Measurements from ENCODE around the gene ITSN2. TPM values are rescaled to one million over a fixed set of nuclear protein-coding genes. Genes with fewer than 3 reads are reported as not detected.
"Not testable (repeated sequence)": the region's sequence is repeated elsewhere in the genome, so short reads cannot be mapped to it uniquely, and the experiment has no call there.

Gene ITSN2
- total RNA-seq, 1 experiment from 2014 or later: 126 TPM

- no peaks in the 10 kb centered on the region for H3K9me2 ChIP-seq (replicated peaks; ENCODE audit: insufficient read depth, low read length)
- no peak for DNase-seq
- no peaks in the 10 kb centered on the region for H4K20me1 ChIP-seq (ENCODE audit: insufficient read depth, low read depth, low read length)
- H3K27me3 ChIP-seq (ENCODE audit: low read length): no peaks in the 10 kb centered on the region
- H3K4me3 ChIP-seq (ENCODE audit: low read length): no peak overlapping the region
- no peak overlapping the region for H3K27ac ChIP-seq (ENCODE audit: low read length)
- H2AFZ ChIP-seq (ENCODE audit: low read length): no peak overlapping the region
- H3K9ac ChIP-seq (ENCODE audit: low read length): no peak overlapping the region
- H3K79me2 ChIP-seq (ENCODE audit: low read length): no peaks in the 10 kb centered on the region
- no peak overlapping the region for H3K4me2 ChIP-seq (ENCODE audit: low read depth, low read length, poor library complexity, severe bottlenecking)
- no peaks in the 10 kb centered on the region for H3K9me3 ChIP-seq (ENCODE audit: low read length)
- H3K4me1 ChIP-seq (ENCODE audit: low read length): no peaks in the 10 kb centered on the region
- H3K36me3 ChIP-seq (ENCODE audit: insufficient read depth, low read length): peaks cover 22% of the 10 kb centered on the region
Measured at GRCh38 chr2:24205131-24205530, 155.2 kb downstream of the ITSN2 start.

DNA sequence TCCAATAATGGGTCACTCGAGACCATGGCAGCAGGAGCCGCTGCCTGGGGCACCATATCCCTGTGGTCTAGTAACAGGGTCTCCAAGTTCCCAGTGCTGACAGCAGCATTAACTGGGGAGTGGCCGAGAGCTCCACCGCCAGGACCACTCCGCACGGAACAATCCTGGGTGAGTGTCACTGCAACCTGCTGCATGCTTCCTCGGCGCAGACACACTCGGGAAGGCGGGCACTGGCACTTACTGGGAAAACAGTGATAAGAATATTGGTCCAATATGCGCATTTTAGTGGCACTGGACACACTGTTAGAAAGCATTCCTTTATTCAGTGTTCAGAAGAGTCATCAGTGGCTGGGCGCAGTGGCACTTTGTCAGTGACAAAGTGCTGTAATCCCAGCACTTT lies 155.8 kb downstream of the ITSN2 start:
- Histone ChIP-seq H3K9ac (ENCODE audit: low read length) (no peak overlapping the region), H3K27me3 (ENCODE audit: low read length) (no peaks in the 10 kb centered on the region), H3K36me3 (ENCODE audit: insufficient read depth, low read length) (peaks cover 22% of the 10 kb centered on the region), H3K79me2 (ENCODE audit: low read length) (no peaks in the 10 kb centered on the region), H2AFZ (ENCODE audit: low read length) (no peak overlapping the region), H3K9me3 (ENCODE audit: low read length) (no peaks in the 10 kb centered on the region), H3K4me3 (ENCODE audit: low read length) (no peak overlapping the region), H3K4me1 (ENCODE audit: low read length) (no peaks in the 10 kb centered on the region), H3K4me2 (ENCODE audit: low read depth, low read length, poor library complexity, severe bottlenecking) (no peak overlapping the region), H3K27ac (ENCODE audit: low read length) (no peak overlapping the region), H4K20me1 (ENCODE audit: insufficient read depth, low read depth, low read length) (no peaks in the 10 kb centered on the region), H3K9me2 (replicated peaks; ENCODE audit: insufficient read depth, low read length) (no peaks in the 10 kb centered on the region)
- no peak for DNase-seq

DNA sequence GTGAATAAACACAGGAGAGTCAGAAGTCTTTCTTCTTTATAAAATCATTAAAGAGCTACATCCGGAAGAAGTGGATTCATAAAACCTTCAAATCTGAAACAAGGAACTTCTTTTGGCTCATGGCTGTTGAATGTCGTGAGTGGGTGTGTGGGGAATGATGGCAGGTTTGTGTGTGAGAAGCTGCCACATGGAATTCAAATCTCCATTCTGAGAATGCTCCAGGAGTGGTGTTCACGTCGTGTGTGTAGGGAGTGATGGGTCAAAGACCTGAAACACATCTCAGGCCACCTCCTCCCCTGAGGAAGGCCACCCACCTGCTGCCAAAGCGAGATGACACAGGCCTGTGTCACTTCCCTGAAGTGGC lies 156.6 kb downstream of the ITSN2 start:
- H3K4me1 ChIP-seq (ENCODE audit: low read length): no peaks in the 10 kb centered on the region
- H3K9me3 ChIP-seq (ENCODE audit: low read length): no peaks in the 10 kb centered on the region
- H3K9ac ChIP-seq (ENCODE audit: low read length): no peak overlapping the region
- no peaks in the 10 kb centered on the region for H4K20me1 ChIP-seq (ENCODE audit: insufficient read depth, low read depth, low read length)
- no peaks in the 10 kb centered on the region for H3K79me2 ChIP-seq (ENCODE audit: low read length)
- peaks cover 22% of the 10 kb centered on the region for H3K36me3 ChIP-seq (ENCODE audit: insufficient read depth, low read length)
- no peak overlapping the region for H3K4me2 ChIP-seq (ENCODE audit: low read depth, low read length, poor library complexity, severe bottlenecking)
- no peak overlapping the region for H3K27ac ChIP-seq (ENCODE audit: low read length)
- H3K9me2 ChIP-seq (replicated peaks; ENCODE audit: insufficient read depth, low read length): no peaks in the 10 kb centered on the region
- no peak overlapping the region for H3K4me3 ChIP-seq (ENCODE audit: low read length)
- no peak for DNase-seq
- no peaks in the 10 kb centered on the region for H3K27me3 ChIP-seq (ENCODE audit: low read length)
- H2AFZ ChIP-seq (ENCODE audit: low read length): no peak overlapping the region

GRCh38 chr2:24203029-24203786 lies 157.1 kb downstream of the ITSN2 start:
- Histone ChIP-seq H3K9me3 (ENCODE audit: low read length) (no peaks in the 10 kb centered on the region), H2AFZ (ENCODE audit: low read length) (no peak overlapping the region), H3K27ac (ENCODE audit: low read length) (no peak overlapping the region), H3K36me3 (ENCODE audit: insufficient read depth, low read length) (peaks cover 22% of the 10 kb centered on the region), H3K9me2 (replicated peaks; ENCODE audit: insufficient read depth, low read length) (no peaks in the 10 kb centered on the region), H3K4me3 (ENCODE audit: low read length) (no peak overlapping the region), H3K27me3 (ENCODE audit: low read length) (no peaks in the 10 kb centered on the region), H4K20me1 (ENCODE audit: insufficient read depth, low read depth, low read length) (no peaks in the 10 kb centered on the region), H3K4me2 (ENCODE audit: low read depth, low read length, poor library complexity, severe bottlenecking) (no peak overlapping the region), H3K9ac (ENCODE audit: low read length) (no peak overlapping the region), H3K4me1 (ENCODE audit: low read length) (no peaks in the 10 kb centered on the region), H3K79me2 (ENCODE audit: low read length) (no peaks in the 10 kb centered on the region)
- DNase-seq: no peak

DNA sequence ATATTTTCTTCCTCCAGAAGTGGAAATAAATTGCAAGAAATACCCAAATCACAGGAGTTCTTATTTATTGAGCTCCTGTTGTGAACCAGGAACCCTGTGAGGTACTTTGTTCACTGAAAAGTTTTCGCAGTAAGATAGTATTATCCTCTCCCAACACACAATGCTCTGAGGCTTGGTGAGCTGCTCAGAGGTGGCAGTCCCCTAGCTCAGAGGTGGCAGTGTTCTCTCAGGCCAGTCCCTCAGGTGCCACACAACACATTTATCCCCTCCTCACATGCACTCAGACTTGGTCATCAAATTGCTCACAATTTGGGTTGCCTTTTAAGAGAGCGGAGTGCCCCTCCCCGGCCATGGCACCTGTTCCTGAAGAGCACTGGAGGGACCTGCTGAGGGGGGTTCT lies 159.5 kb downstream of the ITSN2 start:
- Histone ChIP-seq H3K4me1 (ENCODE audit: low read length) (no peaks in the 10 kb centered on the region), H2AFZ (ENCODE audit: low read length) (no peak overlapping the region), H3K9me3 (ENCODE audit: low read length) (no peaks in the 10 kb centered on the region), H3K9me2 (replicated peaks; ENCODE audit: insufficient read depth, low read length) (no peaks in the 10 kb centered on the region), H3K79me2 (ENCODE audit: low read length) (no peaks in the 10 kb centered on the region), H3K4me3 (ENCODE audit: low read length) (no peak overlapping the region), H3K4me2 (ENCODE audit: low read depth, low read length, poor library complexity, severe bottlenecking) (no peak overlapping the region), H3K27ac (ENCODE audit: low read length) (no peak overlapping the region), H3K9ac (ENCODE audit: low read length) (no peak overlapping the region), H3K36me3 (ENCODE audit: insufficient read depth, low read length) (peaks cover 20% of the 10 kb centered on the region), H4K20me1 (ENCODE audit: insufficient read depth, low read depth, low read length) (no peaks in the 10 kb centered on the region), H3K27me3 (ENCODE audit: low read length) (no peaks in the 10 kb centered on the region)
- DNase-seq: no peak

DNA sequence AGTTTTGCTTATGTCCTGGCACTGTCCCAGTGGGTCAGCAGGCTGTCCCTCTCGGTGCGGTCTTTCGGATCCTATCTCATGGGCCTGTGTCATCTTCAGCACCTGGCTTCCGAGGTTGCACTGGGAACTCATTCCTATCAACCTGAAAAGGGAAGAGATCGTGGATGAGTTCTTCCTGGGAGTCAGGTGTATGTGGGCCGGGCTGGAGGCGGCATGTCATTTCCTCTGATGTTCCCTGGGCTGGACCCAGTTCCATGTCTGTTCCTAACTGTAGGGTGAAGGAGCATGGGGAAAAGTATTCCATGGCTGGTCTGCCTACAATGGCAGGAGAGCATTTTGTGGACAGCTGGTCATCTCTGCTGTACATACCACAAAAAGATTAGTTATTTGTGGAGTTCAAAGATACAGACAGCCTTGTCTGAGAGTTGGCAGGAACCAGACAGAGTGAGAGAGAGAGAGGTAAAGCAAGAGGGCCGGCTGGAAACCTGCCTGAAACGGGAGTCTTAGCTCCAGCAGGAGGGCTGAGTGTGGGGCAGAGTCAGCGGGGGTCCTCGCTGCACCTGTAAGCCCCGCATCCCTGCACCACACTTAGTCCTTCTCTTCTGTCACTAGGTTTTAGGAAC lies 160.3 kb downstream of the ITSN2 start:
- H4K20me1 ChIP-seq (ENCODE audit: insufficient read depth, low read depth, low read length): no peaks in the 10 kb centered on the region
- H3K4me3 ChIP-seq (ENCODE audit: low read length): no peak overlapping the region
- no peak overlapping the region for H3K4me2 ChIP-seq (ENCODE audit: low read depth, low read length, poor library complexity, severe bottlenecking)
- no peak overlapping the region for H2AFZ ChIP-seq (ENCODE audit: low read length)
- no peaks in the 10 kb centered on the region for H3K4me1 ChIP-seq (ENCODE audit: low read length)
- no peak for DNase-seq
- no peaks in the 10 kb centered on the region for H3K79me2 ChIP-seq (ENCODE audit: low read length)
- no peaks in the 10 kb centered on the region for H3K27me3 ChIP-seq (ENCODE audit: low read length)
- H3K9me2 ChIP-seq (replicated peaks; ENCODE audit: insufficient read depth, low read length): no peaks in the 10 kb centered on the region
- H3K36me3 ChIP-seq (ENCODE audit: insufficient read depth, low read length): peaks cover 13% of the 10 kb centered on the region
- H3K9ac ChIP-seq (ENCODE audit: low read length): no peak overlapping the region
- no peak overlapping the region for H3K27ac ChIP-seq (ENCODE audit: low read length)
- no peaks in the 10 kb centered on the region for H3K9me3 ChIP-seq (ENCODE audit: low read length)

GRCh38 chr2:24197213-24197612 lies 163.1 kb downstream of the ITSN2 start:
- not testable (repeated sequence) for H3K9me3 ChIP-seq (ENCODE audit: low read length); H3K4me1 ChIP-seq (ENCODE audit: low read length); DNase-seq; H3K4me2 ChIP-seq (ENCODE audit: low read depth, low read length, poor library complexity, severe bottlenecking); H2AFZ ChIP-seq (ENCODE audit: low read length); H3K4me3 ChIP-seq (ENCODE audit: low read length); H3K9ac ChIP-seq (ENCODE audit: low read length); H3K79me2 ChIP-seq (ENCODE audit: low read length); H3K27ac ChIP-seq (ENCODE audit: low read length); H3K9me2 ChIP-seq (replicated peaks; ENCODE audit: insufficient read depth, low read length); H4K20me1 ChIP-seq (ENCODE audit: insufficient read depth, low read depth, low read length); H3K36me3 ChIP-seq (ENCODE audit: insufficient read depth, low read length); H3K27me3 ChIP-seq (ENCODE audit: low read length)

DNA sequence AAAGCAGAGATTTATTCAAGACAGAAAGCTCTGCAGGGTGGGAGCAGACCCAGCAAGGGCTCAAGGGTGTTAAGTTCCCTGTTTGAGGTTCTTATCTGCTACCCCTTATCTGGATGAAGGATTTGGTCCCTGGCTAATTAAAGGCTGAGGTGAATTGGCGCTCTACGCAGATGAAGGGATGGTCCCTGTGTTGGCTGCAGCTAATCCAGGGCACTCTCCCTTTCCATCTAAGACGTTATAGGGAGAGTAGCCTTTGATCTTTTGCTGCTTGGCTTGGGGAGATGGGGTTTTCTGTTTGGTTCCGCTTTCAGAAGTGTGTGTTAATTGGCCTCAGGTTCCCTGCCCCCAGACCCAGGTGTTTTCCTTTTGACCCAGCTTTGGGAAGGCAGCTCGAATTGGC lies 168.5 kb downstream of the ITSN2 start:
- no peak overlapping the region for H3K4me3 ChIP-seq (ENCODE audit: low read length)
- H3K4me1 ChIP-seq (ENCODE audit: low read length): no peaks in the 10 kb centered on the region
- no peak overlapping the region for H3K9ac ChIP-seq (ENCODE audit: low read length)
- no peaks in the 10 kb centered on the region for H3K9me3 ChIP-seq (ENCODE audit: low read length)
- no peaks in the 10 kb centered on the region for H3K36me3 ChIP-seq (ENCODE audit: insufficient read depth, low read length)
- H3K27me3 ChIP-seq (ENCODE audit: low read length): no peaks in the 10 kb centered on the region
- H3K79me2 ChIP-seq (ENCODE audit: low read length): no peaks in the 10 kb centered on the region
- no peaks in the 10 kb centered on the region for H4K20me1 ChIP-seq (ENCODE audit: insufficient read depth, low read depth, low read length)
- no peak overlapping the region for H2AFZ ChIP-seq (ENCODE audit: low read length)
- no peaks in the 10 kb centered on the region for H3K9me2 ChIP-seq (replicated peaks; ENCODE audit: insufficient read depth, low read length)
- DNase-seq: no peak
- no peak overlapping the region for H3K4me2 ChIP-seq (ENCODE audit: low read depth, low read length, poor library complexity, severe bottlenecking)
- H3K27ac ChIP-seq (ENCODE audit: low read length): no peak overlapping the region

Measured in Karpas-422 (cell line).